Measurements from ENCODE around the gene INSM2. TPM values are rescaled to one million over a fixed set of nuclear protein-coding genes. Genes with fewer than 3 reads are reported as not detected.

Gene INSM2
- total RNA-seq, 1 donor from 2014 or later, result not detected

DNA sequence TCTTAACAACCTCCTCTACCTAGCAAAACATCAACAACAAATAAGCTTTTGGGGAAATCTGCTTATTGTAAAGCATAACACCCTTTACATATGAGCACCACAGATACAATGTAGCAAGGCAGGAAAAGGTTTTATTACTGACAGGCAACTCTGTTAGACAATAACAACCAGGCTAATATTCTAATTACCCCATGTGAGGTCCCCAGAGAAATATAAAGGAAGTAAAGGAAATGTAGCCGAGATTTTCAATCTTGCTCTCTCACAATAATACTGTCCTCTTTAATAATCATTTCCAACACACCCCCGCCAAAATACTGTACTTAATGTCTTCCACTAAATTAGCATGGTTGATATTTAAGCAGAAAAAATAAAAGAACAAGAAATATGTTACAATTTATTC lies 14.0 kb upstream of the INSM2 start:
- ATAC-seq (no peak), DNase-seq (no peak)
- no peak for TF ChIP-seq CTCF (IDR thresholded peaks at IDR 0.05)
- no peak overlapping the region for H3K27ac ChIP-seq
- no peaks in the 10 kb centered on the region for H3K9me3 ChIP-seq
- H3K4me1 ChIP-seq, result no peaks in the 10 kb centered on the region
- H3K36me3 ChIP-seq, result no peaks in the 10 kb centered on the region
- no peak overlapping the region for H3K4me3 ChIP-seq
- intact Hi-C loops (cut with DNase I), result no loop called here
- H3K27me3 ChIP-seq, result no peaks in the 10 kb centered on the region

GRCh38 chr14:35525695-35526094 lies 8.3 kb upstream of the INSM2 start:
- TF ChIP-seq CTCF (IDR thresholded peaks at IDR 0.05), result no peak
- Histone ChIP-seq H3K9me3 (no peaks in the 10 kb centered on the region), H3K27ac (no peak overlapping the region), H3K27me3 (no peaks in the 10 kb centered on the region), H3K4me1 (no peaks in the 10 kb centered on the region), H3K36me3 (no peaks in the 10 kb centered on the region), H3K4me3 (no peak overlapping the region)
- ATAC-seq (no peak), DNase-seq (no peak)
- intact Hi-C loops (cut with DNase I), result no loop called here

GRCh38 chr14:35526962-35527361 lies 7.0 kb upstream of the INSM2 start:
- Histone ChIP-seq H3K4me1 (no peaks in the 10 kb centered on the region), H3K4me3 (no peak overlapping the region), H3K36me3 (no peaks in the 10 kb centered on the region), H3K27ac (no peak overlapping the region), H3K9me3 (no peaks in the 10 kb centered on the region), H3K27me3 (peaks cover 11% of the 10 kb centered on the region)
- ATAC-seq (no peak), DNase-seq (no peak)
- intact Hi-C loops (cut with DNase I), result no loop called here
- TF ChIP-seq CTCF (IDR thresholded peaks at IDR 0.05), result no peak

GRCh38 chr14:35531960-35532747 lies 1.8 kb upstream of the INSM2 start:
- Histone ChIP-seq H3K4me3 (no peak overlapping the region), H3K27ac (no peak overlapping the region), H3K9me3 (no peaks in the 10 kb centered on the region), H3K27me3 (peaks cover 50% of the 10 kb centered on the region), H3K4me1 (peaks cover 22% of the 10 kb centered on the region), H3K36me3 (no peaks in the 10 kb centered on the region)
- ATAC-seq (no peak), DNase-seq (no peak)
- no peak for TF ChIP-seq CTCF (IDR thresholded peaks at IDR 0.05)
- intact Hi-C loops (cut with DNase I), result no loop called here

GRCh38 chr14:35532783-35533356 lies 1.1 kb upstream of the INSM2 start:
- H3K4me1 ChIP-seq, result peaks cover 22% of the 10 kb centered on the region
- peak overlapping the region; percentile 51 for H3K4me3 ChIP-seq
- H3K27me3 ChIP-seq, result peaks cover 50% of the 10 kb centered on the region
- DNase-seq (no peak), ATAC-seq (no peak)
- H3K36me3 ChIP-seq, result no peaks in the 10 kb centered on the region
- H3K27ac ChIP-seq, result no peak overlapping the region
- H3K9me3 ChIP-seq, result no peaks in the 10 kb centered on the region
- intact Hi-C loops (cut with DNase I), result no loop called here
- TF ChIP-seq CTCF (IDR thresholded peaks at IDR 0.05), result no peak

All from upper lobe of right lung (tissue), 1 donor.